Stimulated activated CD4-positive, alpha-beta T cell treated with anti-CD3 and anti-CD28 coated beads, Interleukin-12 subunit alpha, Interleukin-12 subunit beta, amount 100 ng/mL, for 24 hours (primary cell): ENCODE measurements around the gene RAB11FIP4.

ENCODE experiments used
- DNase-seq, 2 experiments: peaks; one replicate each; pipeline ENCODE4 v3.0.0-alpha.2; 2020; ENCODE audit warnings: low read depth in 2 of 2

Gene RAB11FIP4

DNA sequence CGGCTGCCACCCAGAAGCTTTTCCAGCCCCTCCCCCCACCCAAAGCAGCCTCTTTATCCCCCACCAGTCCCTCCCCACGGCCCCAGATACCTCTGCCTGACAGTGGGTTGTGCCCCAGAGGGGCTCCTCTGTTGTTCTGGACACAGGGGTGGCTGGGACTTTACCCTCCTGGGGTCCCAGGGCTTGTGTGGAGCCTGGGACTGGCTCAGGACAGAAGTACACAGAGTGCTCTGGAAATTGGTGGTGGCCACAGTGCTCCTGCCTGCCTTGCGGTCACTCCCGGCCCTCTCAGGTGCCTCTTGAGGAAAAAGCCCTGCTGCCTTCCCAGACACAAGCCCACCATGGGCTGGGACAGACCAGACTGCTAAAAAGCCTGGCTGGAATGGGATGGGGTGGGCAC is 68.2 kb downstream of the RAB11FIP4 start:
- DNase-seq: no peak

DNA sequence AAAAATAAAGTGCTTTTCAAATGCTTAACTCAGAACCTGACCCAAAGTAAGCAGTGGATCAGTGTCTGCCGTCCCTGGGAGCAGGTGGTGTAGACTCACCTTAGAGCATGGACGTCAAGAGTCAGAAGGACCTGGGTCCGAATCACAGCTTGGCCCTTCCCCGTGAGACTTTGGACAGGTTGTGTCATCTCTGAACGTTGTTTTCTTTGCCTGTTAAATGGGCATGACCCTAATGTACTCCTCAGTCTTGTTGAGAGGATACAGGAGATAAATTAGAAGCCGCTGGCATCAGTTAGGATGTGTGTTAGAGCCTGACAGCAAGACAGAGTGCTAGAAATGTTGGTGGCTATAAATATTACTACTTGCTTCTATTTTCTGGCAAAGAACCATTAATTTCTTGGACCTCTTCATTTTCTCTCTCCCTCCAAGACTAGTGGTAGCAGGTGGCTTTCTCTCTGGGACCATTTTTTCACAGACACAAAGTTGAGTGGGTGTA is 68.8 kb downstream of the RAB11FIP4 start:
- no peak for DNase-seq

DNA sequence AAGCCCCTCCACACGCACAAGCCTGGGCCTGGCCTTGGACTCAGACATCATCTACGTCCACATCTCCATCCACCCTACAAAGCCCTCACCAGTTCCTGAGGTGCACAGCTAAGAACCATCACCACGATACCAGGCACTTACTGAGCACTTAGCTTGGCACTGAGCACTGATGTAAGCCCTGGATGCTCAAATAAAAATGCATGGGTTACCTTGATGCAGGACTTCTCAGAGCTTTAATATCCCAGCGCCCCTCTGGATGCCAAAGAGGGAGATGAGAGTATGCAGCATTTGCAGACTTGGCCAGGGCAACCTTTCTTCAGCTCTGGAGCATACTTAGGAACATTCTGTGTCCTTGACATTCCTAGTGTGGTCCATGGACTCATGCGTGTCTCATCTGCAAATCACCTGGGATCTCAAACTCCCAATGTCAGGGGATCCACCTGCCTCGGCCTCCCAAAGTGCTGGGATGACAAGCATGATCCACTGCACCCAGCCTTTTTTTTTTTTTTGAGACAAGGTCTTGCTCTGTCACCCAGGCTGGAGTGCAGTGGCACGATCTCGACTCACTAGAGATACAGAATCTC is 69.8 kb downstream of the RAB11FIP4 start:
- DNase-seq: no peak

DNA sequence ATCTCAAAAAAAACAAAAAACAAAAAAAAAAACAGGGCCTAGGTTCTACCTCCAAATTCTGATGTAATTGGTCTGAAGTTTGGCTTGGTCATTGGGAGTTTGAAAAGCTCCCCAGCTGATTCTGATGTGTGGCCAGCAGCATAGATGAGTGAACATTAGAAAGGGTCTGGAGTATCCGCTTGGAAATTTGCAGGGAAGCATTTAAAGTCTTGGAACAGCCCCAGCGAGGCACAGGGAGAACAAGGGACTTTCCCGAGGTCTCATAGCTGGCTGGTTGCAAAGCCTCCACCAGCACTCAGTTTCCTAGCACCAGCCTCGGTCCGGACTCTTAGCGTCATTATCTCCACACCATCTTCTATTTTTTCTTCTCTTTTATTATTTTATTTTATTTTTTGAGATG is 70.8 kb downstream of the RAB11FIP4 start:
- DNase-seq: no peak

DNA sequence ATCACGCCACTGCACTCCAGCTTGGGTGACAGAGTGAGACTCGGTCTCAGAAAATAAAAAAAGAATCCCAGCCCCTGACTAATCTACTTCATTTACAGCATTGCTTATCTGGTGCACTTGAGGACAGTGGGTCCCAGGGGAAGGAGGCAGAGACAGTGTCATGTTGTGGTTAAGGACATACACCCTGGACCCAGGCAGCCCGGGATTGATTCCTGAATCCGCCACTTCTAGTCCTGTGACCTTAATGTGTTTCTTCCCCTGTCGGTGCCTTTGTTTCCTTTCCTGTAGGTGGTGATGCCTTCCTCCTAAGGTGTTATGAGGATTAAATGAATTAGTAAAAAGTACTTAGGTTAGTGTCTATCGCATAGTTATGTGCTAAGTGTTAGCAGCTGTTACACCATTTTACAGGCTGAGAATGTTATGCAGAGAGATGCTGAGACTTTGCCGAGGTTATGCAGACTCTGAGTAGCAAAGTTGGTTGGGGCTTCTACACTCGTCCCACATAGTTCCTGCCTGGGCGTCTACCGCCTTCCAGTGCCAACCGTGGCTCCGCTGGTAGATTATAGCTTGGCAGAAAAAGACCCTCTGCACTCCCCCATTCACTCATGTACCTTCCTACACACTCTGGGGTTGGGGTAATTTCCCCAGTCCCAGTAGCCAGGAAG is 74.8 kb downstream of the RAB11FIP4 start:
- DNase-seq: no peak

DNA sequence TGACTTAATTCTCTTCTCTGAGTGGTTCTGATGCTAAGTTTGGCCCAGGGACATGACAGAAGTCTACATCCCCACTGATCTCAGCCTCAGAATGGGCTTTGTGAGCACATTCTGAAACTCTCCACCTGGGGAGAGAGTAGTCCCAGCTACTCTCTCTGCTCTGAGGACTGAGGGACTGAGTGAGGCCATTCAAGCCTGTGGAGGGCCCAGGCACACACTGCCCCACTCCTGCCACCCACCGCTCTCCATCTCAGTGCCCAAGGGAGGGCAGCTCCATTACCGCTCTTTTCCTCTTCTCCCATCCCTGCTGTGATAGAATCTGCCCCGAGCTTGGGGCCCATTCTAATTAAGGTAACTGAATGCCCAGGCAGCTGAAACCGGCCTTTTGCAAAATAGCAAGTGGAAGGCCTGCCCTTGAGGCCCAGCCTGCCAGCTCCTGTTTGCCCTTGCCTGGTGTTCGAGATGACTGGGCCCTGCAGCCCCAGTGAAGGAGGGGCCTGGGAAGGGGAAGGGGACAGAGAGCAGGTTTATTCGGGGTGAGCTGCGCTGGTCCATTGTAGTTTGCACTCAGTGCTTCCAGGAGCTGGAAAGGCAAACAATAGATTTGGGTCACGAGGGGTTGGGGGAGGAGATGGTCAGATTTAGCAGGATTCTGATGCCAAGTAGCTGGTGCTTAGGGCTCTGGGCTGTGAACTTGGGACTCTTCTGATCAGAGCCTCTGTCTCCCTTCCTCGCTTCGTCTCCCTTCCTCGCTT is 76.2 kb downstream of the RAB11FIP4 start:
- no peak for DNase-seq

DNA sequence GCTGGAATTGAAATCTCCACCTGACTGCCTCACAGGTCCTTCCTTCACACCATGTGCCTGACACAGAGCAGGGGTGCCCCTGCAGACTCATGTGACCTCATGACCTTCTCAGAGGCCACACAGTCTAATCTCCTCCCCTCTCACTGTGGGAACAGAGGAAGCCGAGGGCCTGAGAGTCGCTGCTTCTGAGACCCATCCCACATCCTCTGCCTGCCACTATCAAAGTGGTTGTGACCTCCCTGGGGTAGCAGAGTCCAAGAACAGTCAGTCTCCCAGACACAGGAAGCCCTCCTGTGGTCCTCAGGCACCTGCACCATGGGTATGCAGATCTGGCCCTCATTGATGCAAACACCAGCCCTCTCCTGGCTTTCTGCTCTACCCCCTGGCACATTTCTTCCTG is 78.5 kb downstream of the RAB11FIP4 start:
- DNase-seq: no peak

DNA sequence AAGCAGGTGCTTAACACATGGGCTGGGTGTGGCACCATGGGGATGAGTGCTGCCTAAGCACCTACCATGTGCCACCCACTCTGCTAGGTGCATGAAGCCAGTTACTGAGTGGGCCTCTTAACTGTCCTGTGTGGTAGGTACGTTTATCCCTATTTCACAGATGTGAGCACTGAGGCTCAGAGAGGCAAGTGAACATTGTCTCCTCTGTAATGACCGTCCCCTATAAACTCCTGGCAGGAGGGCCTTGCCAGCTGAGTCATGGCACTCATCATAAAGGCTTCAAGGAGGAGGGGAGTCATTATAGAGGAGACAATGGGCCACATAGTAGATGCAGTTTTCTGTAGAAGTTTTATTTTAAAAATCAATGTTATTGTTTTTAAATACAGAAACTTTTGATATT is 79.1 kb downstream of the RAB11FIP4 start:
- DNase-seq: no peak

DNA sequence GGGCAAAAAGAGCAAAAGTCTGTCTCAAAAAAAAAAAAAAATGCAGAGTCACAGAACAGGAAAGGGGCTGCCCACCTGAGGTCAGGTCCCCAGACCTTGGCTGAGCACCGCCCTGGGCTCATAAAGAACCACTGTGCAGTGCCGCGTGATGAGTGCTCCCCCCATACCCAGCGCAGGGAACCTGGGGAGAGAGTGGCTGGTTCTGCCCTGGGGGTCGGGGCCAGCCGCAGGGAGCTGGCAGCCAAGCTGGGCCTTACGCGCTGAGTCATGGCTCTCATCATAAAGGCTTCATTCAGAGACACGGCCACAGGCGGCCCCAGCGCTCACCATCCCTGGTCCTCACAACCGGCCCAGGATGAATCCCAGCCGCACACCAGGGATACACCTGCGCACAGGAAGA is 80.7 kb downstream of the RAB11FIP4 start:
- no peak for DNase-seq

DNA sequence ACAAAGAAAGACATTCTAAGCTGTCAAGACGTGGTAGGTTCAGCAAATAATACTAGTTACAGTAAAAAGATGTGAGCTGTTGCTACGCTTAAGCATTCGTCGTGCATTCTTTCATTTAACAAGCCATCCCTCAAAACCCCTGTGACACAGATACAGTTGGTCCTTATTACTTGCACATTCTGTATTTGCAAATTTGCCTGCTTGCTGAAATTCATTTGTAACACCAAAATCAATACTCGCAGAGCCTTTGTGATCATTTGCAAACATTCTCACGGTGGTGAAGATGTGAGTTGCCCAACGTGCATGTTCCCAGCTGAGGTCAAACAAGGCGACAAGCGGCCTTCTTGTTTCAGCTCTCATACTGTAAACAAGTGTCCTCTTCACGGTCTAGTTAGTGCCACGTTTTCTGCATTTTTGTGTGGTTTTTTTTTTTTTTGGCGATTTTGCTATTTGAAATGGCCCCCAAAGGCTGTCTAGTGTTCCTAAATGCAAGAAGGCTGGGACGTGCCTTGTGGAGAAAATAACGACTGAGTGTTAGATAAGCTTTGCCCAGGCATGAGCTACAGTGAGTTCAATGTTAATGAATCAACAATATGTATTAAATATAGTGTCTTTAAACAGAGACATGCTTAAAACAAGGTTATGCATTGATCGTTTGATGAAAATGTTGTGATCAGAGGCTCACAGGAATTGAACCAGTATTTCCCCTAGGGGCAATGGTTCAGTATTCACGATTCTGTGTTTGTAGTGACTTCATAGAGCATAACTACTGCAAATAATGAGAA is 84.1 kb downstream of the RAB11FIP4 start:
- DNase-seq: no peak

DNA sequence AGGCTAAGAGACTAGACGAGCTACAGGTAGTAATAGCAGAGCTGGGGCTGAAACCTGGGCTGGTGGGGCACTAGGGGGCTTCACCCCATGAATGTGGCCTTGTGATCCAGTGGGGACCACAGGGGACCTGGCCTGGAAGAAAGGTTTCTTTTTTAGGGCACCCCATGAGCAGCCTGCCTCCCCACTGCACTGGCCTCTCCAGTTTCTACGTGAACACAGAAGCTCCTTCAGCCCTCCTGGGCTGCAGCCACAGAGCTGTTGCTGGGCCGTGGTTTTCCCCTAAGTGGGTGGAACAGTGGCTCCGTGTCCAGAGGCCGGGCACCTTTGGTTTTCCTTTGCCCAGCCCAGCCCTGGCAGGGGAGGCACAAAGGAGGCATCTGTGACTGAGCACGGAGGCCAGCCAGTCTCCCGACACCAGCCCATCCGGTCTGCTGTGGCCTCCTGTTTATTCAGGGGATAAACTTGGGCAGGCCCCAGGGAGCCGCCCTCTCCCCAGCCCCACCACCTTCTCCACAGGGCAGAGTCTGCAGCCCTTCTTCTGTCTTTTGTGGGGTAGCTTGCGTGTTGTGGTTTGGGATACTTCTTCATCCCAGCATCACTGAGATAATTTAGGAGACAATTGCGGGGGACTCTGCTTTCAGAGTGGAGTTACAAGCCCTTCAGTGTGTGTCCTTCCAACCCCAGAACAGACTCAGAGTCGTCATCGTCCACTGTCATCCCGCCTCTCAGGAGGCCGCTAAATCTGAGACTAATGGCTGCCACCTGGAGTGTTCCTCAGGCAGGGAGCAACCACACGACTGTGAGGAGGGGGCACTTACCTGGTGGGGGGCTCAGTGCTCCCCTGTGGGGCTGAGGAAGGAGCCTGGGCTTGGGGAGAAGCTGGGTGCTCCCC is 85.3 kb downstream of the RAB11FIP4 start:
- DNase-seq: no peak

DNA sequence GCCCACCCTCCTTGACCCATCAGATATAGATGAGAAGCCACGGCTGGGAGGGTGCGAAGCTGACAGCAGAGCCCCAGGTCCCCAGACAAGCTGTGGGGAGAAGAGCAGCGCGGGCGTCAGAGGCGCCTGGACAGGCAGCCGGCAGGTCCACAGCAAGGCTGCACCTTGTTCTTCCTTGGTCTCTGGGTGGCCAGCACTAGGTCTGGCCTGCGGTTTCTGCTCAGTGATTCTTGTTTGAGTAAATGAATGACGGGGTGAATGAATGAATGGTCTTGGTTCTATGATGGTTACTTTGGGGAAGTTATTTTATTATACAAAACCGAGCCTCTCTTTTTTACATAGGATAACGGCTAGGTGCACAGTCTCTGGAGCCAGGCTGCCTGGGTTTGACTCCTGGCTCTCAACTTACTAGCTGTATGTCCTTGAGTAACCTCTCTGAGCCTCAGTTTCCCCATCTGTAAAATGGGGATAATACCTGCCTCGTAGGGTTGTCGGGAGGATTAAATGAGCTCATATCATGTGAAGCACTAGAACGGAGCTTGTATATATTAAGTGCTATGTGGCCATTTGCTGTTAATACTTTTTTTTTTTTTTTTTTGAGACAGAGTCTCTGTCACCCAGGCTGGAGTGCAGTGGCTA is 86.1 kb downstream of the RAB11FIP4 start:
- DNase-seq: no peak

DNA sequence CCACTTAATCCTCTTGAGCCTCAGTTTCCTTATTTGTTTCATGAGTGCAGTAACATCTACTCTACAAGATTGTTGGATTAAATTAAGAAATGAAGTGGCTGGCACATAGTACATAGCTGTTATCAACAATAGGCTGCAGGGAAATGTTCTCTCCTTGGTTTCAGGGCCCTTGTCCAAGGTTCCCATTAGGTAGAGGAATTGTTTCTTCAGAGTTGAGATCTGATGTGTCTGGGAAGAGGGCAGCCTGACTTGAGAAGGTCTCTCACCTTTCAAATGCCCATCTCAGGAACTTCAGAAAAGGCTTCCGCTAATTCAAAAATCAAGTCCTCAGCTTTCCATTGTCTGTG is 87.6 kb downstream of the RAB11FIP4 start:
- DNase-seq: no peak

DNA sequence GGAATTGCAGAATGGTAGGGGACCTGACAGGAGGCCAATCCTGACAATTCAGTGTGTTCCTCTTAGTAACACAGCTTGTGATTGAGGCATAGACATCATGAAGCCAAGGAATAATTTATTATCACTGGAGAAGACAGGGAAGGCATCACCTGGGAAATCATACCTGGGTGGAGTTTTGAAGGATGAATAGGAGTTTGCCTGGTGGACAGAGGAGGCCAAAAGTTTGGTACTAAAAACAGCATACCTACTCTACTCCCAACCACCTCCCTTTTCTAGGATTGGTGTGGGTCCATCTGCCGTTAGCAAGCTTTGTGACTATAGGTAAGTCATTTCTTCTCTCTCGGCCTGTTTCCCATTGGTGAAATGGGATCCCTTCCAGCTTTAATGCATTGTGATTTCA is 88.0 kb downstream of the RAB11FIP4 start:
- DNase-seq: no peak

DNA sequence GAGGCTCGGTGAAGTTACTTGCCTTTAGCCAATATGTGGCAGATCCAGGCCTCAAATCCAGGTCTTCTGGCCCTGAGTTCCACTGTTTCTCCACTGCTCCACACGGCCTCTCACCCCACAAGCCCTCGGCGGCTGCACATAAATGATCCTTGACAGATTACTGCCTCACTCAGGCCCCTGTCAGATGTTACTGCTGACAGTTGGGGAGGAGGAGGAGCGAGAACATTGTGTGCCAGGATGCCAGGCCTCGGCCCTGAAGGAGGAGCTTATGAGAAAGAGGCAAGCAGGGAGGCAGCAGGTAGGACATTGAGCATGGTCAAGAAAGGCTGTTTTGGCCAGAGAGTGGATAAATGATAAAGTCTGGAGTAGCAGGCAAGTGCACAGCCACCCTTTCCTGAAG is 88.6 kb downstream of the RAB11FIP4 start:
- no peak for DNase-seq

DNA sequence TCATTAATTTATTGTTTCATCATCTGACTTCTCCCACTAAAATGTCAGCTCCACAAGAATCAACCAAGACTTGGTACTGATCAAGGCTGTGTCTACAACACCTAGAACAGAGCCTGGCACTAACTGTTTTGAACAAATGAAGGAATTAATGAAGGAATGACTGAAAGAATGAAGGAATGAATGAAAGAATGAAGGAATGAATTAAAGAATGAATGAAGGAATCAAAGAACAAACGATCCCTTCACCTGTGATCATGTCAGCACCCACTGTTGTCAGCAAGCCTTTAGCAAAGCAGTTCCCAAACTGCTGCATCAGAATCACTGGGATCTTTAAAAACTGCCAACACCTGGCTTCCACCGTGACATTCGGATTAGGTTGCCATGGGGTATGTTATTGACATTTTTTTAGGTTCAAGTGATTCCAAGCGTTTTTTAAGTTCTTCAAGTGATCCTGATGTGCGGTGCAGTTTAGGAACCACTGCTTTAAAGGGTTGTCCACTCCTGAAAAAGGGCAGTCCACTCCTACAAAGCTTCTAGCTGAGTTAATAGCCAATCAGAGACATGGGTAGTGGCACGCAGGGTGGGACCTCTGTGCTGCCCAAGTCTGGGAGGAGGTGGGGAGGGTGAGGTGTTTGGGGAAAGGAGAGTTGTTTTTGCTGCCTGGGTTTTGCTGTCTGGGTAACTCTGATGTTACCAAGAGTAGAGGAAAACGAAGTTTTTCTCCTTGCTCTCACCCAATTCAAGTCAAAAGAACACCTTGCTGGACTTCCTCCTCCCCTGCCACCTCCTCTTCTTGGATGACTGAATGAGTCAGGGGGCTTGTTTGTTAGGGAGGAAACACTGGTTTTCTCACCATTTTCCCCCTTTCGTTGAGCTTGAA is 89.7 kb downstream of the RAB11FIP4 start:
- DNase-seq: no peak

DNA sequence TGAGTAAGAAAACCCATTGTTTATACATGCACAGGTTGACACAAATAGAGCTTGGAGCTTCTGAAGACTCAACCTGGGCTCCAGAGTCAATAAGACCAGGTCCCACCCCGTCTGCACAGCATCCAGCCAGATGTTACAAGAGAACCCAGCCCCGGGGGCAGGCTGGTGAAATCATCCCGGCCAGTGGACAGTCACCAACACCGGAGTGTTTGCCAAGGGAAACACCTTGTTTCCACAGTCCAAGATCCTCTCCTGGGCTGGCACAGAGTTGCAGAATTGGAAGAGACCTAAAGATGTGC is 90.3 kb downstream of the RAB11FIP4 start:
- DNase-seq: no peak

DNA sequence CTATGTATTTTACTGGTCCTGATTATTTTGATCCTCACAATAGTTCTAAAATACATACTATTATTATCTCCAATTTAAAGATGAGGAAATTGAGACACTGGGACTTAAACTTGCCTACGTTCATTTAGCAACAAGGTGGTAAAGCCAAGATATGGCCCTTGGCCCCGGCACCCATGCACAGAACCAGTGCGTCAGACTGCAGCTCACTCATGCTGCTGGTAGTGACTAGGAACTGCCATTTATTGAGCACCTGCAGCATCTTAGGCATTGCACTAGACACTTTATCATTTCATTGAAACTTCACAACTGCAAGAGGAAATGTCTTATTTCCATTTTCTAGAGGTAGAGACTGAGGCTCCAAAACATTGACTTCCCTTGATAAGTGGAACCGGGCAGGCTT is 93.3 kb downstream of the RAB11FIP4 start:
- DNase-seq: no peak

DNA sequence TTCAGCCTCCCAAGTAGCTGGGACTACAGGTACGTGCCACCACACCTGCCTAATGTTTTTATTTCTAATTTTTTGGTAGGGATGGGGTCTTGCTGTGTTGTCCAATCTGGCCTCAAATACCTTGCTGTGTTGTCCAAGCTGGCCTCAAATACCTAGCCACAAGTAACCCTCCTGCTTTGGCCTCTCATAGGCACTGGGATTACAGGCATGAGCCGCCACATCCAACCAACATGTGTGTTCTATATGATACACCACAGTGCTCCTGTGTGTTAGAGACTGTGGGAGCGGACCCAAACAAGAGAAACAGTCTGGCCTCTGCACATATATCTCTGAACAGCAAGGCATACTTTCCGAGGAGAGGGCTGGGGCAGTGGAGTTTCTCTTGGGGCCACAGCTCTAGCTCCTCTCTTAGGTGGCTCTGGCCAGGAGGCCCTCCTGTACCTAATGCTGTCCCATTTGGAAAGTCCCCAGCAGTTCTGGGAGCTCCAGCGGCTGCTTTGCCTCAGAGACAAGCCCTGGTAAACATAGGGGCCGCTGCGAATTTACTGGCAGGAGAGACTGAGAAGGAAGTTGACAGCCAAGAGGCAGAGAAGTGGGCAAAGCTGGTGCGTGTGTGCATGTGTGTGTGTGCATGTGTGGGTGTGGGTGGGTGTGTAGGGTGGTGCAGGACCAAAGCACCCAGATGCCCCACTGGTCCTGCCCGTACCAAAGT is 95.0 kb downstream of the RAB11FIP4 start:
- DNase-seq: no peak
